Ectodermal cell (in vitro differentiated cells): ENCODE data around the gene TBC1D9.

Experiments used
- H3K27ac ChIP-seq: 2 replicates; pipeline ENCODE4 v1.7.0; 2013; ENCODE audit warnings: mild to moderate bottlenecking, low read depth, low read length; ENCODE audit not compliant: insufficient read depth, poor library complexity, severe bottlenecking
- H3K27me3 ChIP-seq: 2 replicates; pipeline ENCODE4 v1.7.0; 2013; ENCODE audit warnings: mild to moderate bottlenecking, low read length; ENCODE audit not compliant: insufficient read depth, control insufficient read depth, poor library complexity, severe bottlenecking
- H3K36me3 ChIP-seq: one replicate; pipeline ENCODE4 v1.7.0; 2013; ENCODE audit warnings: low read length; ENCODE audit not compliant: control insufficient read depth, insufficient read depth
- H3K4me1 ChIP-seq: one replicate; pipeline ENCODE4 v1.7.0; 2013; ENCODE audit warnings: low read length; ENCODE audit not compliant: control insufficient read depth, insufficient read depth
- H3K4me3 ChIP-seq: 2 replicates; pipeline ENCODE4 v1.7.0; 2013; ENCODE audit warnings: low read depth, low read length, control low read depth; ENCODE audit not compliant: insufficient read depth
- H3K9me3 ChIP-seq: 2 replicates; pipeline ENCODE4 v1.7.0; 2013; ENCODE audit warnings: mild to moderate bottlenecking, low read length, moderate library complexity; ENCODE audit not compliant: control insufficient read depth
- WGBS, 2 experiments: methylation state at CpG; one replicate each; pipeline ENCODE4 v1.1.7; 2013; ENCODE audit warnings: missing lambda C conversion rate in 2 of 2; 5-methylcytosine and 5-hydroxymethylcytosine counted together

Gene TBC1D9

GRCh38 chr4:140781596-140781995, 25.4 kb upstream of the TBC1D9 start:
- Histone ChIP-seq H3K36me3 (no peaks in the 10 kb centered on the region), H3K27ac (peak overlapping the region; percentile 26), H3K9me3 (no peaks in the 10 kb centered on the region), H3K27me3 (no peaks in the 10 kb centered on the region), H3K4me1 (no peaks in the 10 kb centered on the region), H3K4me3 (no peak overlapping the region)
- WGBS, 2 experiments = 93 to 96% methylated on average over 2 of the region's 3 CpGs

GRCh38 chr4:140777894-140778293, 21.7 kb upstream of the TBC1D9 start:
- Histone ChIP-seq H3K9me3 (no peaks in the 10 kb centered on the region), H3K27me3 (no peaks in the 10 kb centered on the region), H3K27ac (no peak overlapping the region), H3K36me3 (no peaks in the 10 kb centered on the region), H3K4me3 (no peak overlapping the region), H3K4me1 (no peaks in the 10 kb centered on the region)
- WGBS, 2 experiments = 91 to 100% methylated on average over 1 to 2 of the region's 2 CpGs

- H3K9me3 ChIP-seq = no peaks in the 10 kb centered on the region
- 97 to 100% methylated on average over 1 of the region's 1 CpG for WGBS, 2 experiments
- H3K27me3 ChIP-seq = no peaks in the 10 kb centered on the region
- H3K4me3 ChIP-seq = no peak overlapping the region
- no peaks in the 10 kb centered on the region for H3K36me3 ChIP-seq
- H3K4me1 ChIP-seq = no peaks in the 10 kb centered on the region
- no peak overlapping the region for H3K27ac ChIP-seq
Observed at GRCh38 chr4:140777386-140777785, 21.2 kb upstream of the TBC1D9 start.

GRCh38 chr4:140776556-140776955, 20.4 kb upstream of the TBC1D9 start:
- Histone ChIP-seq H3K9me3 (no peaks in the 10 kb centered on the region), H3K4me1 (no peaks in the 10 kb centered on the region), H3K27ac (no peak overlapping the region), H3K4me3 (no peak overlapping the region), H3K27me3 (no peaks in the 10 kb centered on the region), H3K36me3 (no peaks in the 10 kb centered on the region)
- WGBS, 2 experiments = 95 to 97% methylated on average over 2 of the region's 2 CpGs

DNA sequence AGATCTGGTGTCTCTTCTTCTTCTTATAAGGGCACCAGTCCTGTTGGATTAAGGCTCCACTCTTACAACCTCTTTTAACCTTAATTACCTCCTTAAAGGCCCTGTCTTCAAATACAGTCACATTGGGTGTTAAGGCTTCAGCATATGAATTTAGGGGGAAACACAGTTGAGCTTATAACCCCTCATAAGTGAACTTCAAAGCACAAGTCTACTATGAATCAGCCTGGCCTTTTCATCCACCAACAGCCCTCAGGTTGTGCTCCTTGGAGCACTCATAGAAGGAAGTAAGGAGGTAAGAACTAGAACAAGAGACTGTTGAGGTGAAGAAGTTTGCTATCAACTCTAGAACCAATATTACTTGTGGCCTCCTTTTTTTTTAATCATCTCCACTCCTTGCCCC, 18.8 kb upstream of the TBC1D9 start:
- Histone ChIP-seq H3K4me1 (no peaks in the 10 kb centered on the region), H3K27me3 (no peaks in the 10 kb centered on the region), H3K4me3 (no peak overlapping the region), H3K36me3 (no peaks in the 10 kb centered on the region), H3K27ac (no peak overlapping the region), H3K9me3 (no peaks in the 10 kb centered on the region)

DNA sequence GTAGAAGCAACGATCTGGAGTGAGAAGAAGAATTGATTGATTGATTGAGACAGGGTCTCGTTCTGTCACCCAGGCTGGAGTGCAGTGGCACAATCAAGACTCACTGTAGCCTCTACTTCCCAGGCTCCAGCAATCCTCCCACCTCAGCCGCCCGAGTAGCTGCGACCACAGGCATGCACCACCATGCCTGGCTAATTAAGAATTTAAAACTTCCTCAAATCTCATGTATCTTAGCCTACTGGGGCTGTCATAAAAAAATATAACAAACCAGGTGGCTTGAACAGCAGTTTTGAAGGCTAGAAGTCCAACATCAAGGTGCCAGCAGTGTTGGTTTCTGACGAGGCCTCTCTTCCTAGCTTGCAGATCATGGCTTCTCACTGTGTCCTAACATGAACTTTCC, 18.3 kb upstream of the TBC1D9 start:
- no peaks in the 10 kb centered on the region for H3K4me1 ChIP-seq
- H3K27me3 ChIP-seq = no peaks in the 10 kb centered on the region
- 92 to 94% methylated on average over 6 of the region's 6 CpGs for WGBS, 2 experiments
- no peak overlapping the region for H3K4me3 ChIP-seq
- no peaks in the 10 kb centered on the region for H3K9me3 ChIP-seq
- no peak overlapping the region for H3K27ac ChIP-seq
- H3K36me3 ChIP-seq = no peaks in the 10 kb centered on the region

- H3K27ac ChIP-seq = no peak overlapping the region
- H3K4me1 ChIP-seq = no peaks in the 10 kb centered on the region
- H3K36me3 ChIP-seq = no peaks in the 10 kb centered on the region
- no peaks in the 10 kb centered on the region for H3K27me3 ChIP-seq
- 92 to 93% methylated on average over 3 of the region's 3 CpGs for WGBS, 2 experiments
- H3K9me3 ChIP-seq = no peaks in the 10 kb centered on the region
- H3K4me3 ChIP-seq = no peak overlapping the region
Observed at GRCh38 chr4:140769209-140769608, 13.0 kb upstream of the TBC1D9 start.

DNA sequence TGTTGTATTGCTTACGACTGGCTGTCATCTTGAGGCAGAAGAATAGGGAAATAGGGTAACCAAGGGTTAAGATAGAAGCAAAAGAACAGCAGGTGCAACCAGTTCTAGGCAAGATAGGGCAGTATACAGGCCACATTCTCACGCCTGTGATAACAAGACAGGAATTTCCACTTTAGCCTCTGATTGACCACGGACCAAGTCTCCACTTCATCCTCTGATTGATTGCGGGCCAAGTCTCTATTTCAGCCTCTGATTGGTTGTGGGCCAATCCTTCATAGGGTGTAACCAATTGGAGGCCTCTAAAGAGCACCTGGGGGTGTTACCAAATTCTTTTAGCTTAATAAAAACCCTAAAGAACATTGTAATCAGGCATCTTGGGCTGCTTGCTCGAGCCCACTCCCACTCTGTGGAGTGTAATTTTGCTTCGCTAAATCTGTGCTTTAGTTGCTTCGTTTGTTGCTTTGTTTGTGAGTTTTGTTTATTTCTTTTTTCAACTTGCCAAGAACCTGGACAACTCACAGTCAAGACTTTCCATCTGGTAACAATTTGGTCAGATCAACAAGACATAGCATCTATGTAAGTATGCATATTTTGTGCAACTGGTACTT, 8.7 kb upstream of the TBC1D9 start:
- no peaks in the 10 kb centered on the region for H3K4me1 ChIP-seq
- no peaks in the 10 kb centered on the region for H3K9me3 ChIP-seq
- 86 to 89% methylated on average over 7 of the region's 7 CpGs for WGBS, 2 experiments
- H3K27ac ChIP-seq = no peak overlapping the region
- H3K36me3 ChIP-seq = no peaks in the 10 kb centered on the region
- no peak overlapping the region for H3K4me3 ChIP-seq
- no peaks in the 10 kb centered on the region for H3K27me3 ChIP-seq

DNA sequence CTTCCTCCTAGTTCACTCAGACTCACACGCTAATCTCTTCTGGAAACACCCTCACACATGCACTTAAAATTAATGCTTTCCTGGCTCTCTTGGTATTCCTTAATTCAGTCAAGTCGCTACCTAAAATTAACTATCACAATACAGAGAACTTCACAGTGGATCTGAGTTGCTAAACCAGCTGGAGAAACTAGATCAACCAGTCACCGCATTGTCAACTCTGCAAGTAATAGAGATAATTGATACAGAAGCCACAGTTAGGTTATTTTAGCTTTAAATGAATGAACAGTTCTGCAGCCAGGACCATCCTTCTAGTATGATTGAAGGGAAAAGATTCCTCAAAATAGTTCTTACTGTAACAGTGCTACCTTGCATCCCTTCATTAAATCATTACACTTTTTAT, 6.0 kb upstream of the TBC1D9 start:
- Histone ChIP-seq H3K36me3 (no peaks in the 10 kb centered on the region), H3K27ac (no peak overlapping the region), H3K9me3 (no peaks in the 10 kb centered on the region), H3K4me1 (no peaks in the 10 kb centered on the region), H3K27me3 (peaks cover 4% of the 10 kb centered on the region), H3K4me3 (no peak overlapping the region)
- WGBS, 2 experiments = 91 to 94% methylated on average over 3 of the region's 3 CpGs

- Histone ChIP-seq H3K4me1 (no peaks in the 10 kb centered on the region), H3K36me3 (no peaks in the 10 kb centered on the region), H3K9me3 (no peaks in the 10 kb centered on the region), H3K4me3 (peak overlapping the region; percentile 55), H3K27me3 (peaks cover 25% of the 10 kb centered on the region), H3K27ac (no peak overlapping the region)
- WGBS, 2 experiments = 52 to 60% methylated on average over 2 to 3 of the region's 3 CpGs
Observed at GRCh38 chr4:140757232-140757630, 1.0 kb upstream of the TBC1D9 start.

DNA sequence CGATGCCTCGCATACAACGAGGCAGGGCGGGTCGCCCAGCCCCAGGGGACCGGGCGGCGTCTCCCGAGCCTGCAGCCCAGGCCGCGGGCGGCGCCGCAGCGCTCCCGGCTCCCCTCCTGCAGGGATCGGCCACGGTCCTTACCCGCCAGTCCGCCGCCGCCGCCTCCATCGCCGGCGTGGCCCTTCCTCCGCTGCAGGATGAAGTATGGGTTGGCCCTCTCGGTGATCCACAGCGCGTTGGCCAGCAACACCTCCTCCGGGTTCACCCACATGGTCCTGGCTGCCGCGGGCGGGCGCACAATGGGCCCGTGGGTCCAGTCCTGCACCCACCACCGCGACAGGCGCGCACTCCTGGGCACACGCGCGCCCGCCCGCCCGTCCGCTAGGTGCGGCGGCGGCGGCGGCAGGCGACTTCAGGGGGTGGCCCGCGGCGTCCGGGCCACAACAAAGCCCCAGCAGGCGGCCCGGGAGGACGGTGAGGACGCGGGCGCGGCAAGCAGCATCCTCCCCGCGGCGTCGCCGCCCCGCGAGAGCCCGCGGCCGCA, 339 bp downstream of the TBC1D9 start:
- Histone ChIP-seq H3K9me3 (no peaks in the 10 kb centered on the region), H3K27me3 (peaks cover 25% of the 10 kb centered on the region), H3K4me1 (no peaks in the 10 kb centered on the region), H3K36me3 (no peaks in the 10 kb centered on the region), H3K4me3 (peak overlapping the region; percentile 55), H3K27ac (peak overlapping the region; percentile 93)
- 0% methylated on average over 74 of the region's 74 CpGs for WGBS, 2 experiments
